Measurements from ENCODE around the gene LPP.

The LPP gene

GRCh38 chr3:188916934-188917401 is 763.0 kb downstream of the LPP start:
- DNase-seq, result no peak

GRCh38 chr3:188918093-188918492 is 764.1 kb downstream of the LPP start:
- no peak for DNase-seq

GRCh38 chr3:188923671-188924070 is 769.7 kb downstream of the LPP start:
- DNase-seq, result no peak

GRCh38 chr3:188925376-188925775 is 771.4 kb downstream of the LPP start:
- DNase-seq, result no peak

- no peak for DNase-seq
These were observed 772.2 kb downstream of the LPP start for GRCh38 chr3:188926111-188926510.

GRCh38 chr3:188926741-188927511 is 773.0 kb downstream of the LPP start:
- no peak for DNase-seq

GRCh38 chr3:188927971-188928370 is 774.0 kb downstream of the LPP start:
- no peak for DNase-seq

GRCh38 chr3:188929137-188929536 is 775.2 kb downstream of the LPP start:
- DNase-seq, result no peak

GRCh38 chr3:188931036-188931435 is 777.1 kb downstream of the LPP start:
- DNase-seq, result no peak

- DNase-seq, result no peak
These were observed 777.6 kb downstream of the LPP start for GRCh38 chr3:188931531-188931930.

GRCh38 chr3:188934989-188935388 is 781.0 kb downstream of the LPP start:
- DNase-seq, result no peak

GRCh38 chr3:188936597-188937107 is 782.7 kb downstream of the LPP start:
- no peak for DNase-seq

- no peak for DNase-seq
These were observed 783.4 kb downstream of the LPP start for GRCh38 chr3:188937389-188937788.

- DNase-seq, result no peak
These were observed 785.0 kb downstream of the LPP start for GRCh38 chr3:188938999-188939398.

GRCh38 chr3:188939814-188940572 is 786.0 kb downstream of the LPP start:
- no peak for DNase-seq
